Middle frontal gyrus (tissue), 1 donor: ENCODE measurements around the gene ROS1.
A peak's percentile ranks its signal among the peaks of the same experiment; 100 is the strongest.
"Not testable (repeated sequence)": the region's sequence is repeated elsewhere in the genome, so short reads cannot be mapped to it uniquely, and the experiment has no call there.

ENCODE experiments used
- DNase-seq: peaks from one replicate; pipeline ENCODE4 v3.0.0-alpha.2; 2015; ENCODE audit warnings: low spot score; ENCODE audit errors: extremely low spot score

Gene ROS1

GRCh38 chr6:117384659-117385058 lies 41.1 kb downstream of the ROS1 start:
- no peak for DNase-seq

- no peak for DNase-seq
Observed at GRCh38 chr6:117381749-117382148, 44.0 kb downstream of the ROS1 start.

DNA sequence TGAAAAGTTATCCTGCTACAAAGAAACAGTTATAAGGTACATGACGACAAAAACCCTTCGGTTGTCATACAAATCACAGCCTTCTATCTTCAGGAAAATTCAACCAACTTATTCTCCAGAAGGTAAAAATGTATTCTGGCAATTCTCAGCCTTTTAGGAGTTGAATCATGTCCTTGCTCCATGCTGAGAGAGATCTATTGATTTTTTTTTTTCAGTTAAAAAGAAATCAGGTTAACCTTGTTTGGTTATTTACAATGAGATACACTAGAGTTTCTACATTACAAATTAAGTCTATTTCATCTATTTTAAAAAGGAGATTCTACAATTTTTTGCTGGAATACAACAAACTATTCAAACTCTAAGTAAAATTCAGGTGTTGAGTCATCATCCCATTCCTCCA lies 45.4 kb downstream of the ROS1 start:
- no peak for DNase-seq

DNA sequence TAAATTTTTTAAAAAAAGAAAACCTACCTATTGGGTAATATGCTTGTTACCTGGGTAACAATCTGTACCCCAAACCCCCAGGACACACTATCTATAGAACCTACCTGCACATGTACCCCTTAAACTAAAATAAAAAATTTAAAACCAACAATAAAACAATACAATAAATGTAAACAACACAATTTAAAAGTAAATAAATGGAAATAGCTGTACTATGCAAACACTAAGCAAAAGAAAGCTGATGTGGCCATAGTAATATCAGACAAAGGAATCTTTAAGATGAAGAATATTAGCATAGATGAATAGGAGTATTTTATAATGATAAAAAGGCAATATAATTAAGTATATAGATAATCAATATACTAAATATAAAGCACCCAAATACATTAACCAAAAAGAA lies 50.3 kb downstream of the ROS1 start:
- DNase-seq = no peak

GRCh38 chr6:117373211-117373813 lies 52.4 kb downstream of the ROS1 start:
- no peak for DNase-seq

DNA sequence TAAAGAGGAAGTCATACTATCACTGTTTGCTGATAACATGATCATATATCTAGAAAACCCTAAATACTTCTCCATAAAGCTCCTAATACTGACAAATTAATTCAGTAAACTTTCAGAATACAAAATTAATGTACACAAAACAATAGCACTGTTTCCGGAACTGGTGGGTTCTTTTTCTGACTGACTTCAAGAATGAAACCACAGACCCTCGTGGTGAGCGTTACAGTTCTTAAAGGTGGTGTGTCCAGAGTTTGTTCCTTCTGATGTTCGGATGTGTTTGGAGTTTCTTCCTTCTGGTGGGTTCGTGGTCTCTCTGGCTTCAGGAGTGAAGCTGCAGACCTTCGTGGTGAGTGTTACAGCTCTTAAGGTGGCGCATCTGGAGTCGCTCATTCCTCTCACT lies 53.5 kb downstream of the ROS1 start:
- not testable (repeated sequence) for DNase-seq

DNA sequence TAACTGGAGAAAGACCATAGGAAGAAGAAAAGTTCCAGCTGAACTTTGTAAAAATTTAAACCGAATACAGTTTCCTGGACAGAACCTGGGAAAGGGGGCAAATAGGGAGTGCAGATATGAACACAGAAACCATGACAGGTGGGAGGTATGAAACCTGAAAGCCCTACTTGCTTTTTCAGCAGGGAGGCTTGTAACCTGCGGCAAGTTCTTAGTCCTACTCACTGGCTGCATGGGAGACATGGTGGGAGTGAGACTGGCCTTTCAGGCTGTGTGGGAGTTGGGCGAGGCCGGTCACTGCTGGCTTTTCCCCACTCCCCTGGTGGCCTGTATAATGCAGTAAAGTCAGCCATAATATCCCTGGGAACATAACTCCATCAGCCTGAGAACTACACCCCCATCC lies 54.2 kb downstream of the ROS1 start:
- DNase-seq = no peak

- DNase-seq = no peak
Observed at GRCh38 chr6:117359581-117359980, 66.2 kb downstream of the ROS1 start.

GRCh38 chr6:117354671-117355070 lies 71.1 kb downstream of the ROS1 start:
- DNase-seq = no peak

DNA sequence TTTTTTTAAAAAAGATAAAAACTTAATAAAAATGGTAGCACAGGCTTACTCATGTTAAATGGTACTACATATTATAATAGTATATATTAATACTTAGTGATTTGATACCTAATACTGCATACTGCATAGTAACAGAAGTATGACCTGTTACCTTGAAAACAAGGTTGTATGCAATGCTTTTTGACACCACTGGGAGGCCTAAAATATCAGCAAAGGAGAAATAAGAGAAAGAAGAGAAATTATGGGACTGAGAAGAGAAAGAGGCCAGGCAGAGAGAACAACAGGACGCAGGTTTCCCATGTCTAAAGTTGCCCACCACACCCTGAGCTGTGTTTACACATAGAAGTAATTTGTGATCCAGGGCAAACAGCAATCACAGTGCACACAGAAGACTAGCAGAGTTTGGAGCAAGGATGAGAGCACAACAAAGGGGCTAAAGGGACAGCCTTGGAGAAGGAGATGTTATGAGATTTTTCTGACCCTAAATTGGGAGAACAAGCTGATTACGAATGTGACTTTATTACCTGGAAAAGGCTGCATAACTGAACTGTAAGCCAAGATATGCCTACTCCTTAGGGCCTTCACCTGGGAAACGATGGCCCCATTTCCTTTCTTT lies 73.2 kb downstream of the ROS1 start:
- DNase-seq = no peak

DNA sequence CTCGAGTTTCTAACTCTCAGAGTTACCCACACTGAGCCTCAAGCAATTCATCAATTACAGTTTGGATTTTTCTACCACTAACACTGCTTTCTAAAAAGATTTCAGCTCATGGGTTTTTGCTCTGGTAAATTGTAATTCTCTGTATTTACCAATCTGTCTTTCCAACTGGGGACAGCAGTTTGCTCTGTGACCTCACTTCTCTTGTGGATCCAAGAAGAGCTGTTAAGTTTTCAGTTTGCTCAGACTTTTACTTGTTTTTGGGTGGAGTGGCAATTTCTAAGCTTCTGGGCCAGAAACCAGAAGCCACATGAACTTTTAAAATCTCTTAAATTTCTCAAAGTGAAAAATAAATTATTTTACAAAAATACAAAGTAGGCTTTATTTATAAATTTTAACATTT lies 74.2 kb downstream of the ROS1 start:
- no peak for DNase-seq

DNA sequence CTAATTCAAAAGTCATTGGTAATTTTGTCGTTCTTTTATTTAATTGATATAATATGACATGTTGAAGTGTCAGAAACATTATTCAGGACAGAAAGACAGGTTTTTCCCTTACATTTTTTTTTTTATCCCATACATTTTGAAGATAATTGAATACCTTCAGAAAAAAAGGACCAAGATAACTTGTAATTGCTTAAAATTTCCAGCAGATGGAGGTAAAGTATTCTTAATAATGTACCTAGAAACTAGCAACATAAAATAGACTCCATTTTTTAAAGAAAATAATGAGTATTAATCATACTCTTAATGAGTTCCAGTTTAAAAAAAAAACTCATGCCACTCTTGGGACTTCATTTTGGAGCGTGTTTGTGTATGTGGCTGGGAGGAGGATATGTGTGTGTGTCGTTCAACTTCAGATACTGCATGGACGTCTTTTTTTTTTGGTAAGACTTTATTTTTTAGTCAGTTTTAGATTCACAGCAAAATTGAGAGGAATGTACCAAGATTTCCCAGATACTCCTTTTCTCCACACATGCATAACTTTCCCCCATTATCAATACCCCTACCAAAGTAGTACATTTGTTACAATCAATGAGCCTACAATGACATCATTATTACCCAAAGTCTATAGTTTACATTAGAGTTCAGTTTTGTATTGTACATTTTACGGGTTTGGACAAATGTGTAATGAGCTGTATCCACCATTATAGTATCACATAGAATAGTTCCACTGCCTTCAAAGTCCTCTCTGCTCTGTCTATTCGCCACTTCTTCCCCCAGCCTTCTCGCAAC lies 79.4 kb downstream of the ROS1 start:
- peak; percentile 30 for DNase-seq

DNA sequence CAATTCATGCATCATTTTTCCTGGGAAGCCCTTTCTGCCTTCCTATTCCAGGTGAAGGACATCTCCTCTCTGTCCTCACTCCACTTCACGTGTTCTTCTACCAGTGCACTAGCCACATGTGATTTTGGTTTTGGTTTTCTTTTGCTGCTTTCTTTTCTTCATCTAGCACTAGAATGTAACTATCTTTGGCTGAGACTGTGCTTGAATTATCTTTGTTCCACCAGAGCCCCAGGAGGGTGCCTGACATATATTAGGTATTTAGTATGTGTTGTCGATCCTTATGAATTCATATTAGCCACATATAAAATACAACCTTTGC lies 80.5 kb downstream of the ROS1 start:
- no peak for DNase-seq

DNA sequence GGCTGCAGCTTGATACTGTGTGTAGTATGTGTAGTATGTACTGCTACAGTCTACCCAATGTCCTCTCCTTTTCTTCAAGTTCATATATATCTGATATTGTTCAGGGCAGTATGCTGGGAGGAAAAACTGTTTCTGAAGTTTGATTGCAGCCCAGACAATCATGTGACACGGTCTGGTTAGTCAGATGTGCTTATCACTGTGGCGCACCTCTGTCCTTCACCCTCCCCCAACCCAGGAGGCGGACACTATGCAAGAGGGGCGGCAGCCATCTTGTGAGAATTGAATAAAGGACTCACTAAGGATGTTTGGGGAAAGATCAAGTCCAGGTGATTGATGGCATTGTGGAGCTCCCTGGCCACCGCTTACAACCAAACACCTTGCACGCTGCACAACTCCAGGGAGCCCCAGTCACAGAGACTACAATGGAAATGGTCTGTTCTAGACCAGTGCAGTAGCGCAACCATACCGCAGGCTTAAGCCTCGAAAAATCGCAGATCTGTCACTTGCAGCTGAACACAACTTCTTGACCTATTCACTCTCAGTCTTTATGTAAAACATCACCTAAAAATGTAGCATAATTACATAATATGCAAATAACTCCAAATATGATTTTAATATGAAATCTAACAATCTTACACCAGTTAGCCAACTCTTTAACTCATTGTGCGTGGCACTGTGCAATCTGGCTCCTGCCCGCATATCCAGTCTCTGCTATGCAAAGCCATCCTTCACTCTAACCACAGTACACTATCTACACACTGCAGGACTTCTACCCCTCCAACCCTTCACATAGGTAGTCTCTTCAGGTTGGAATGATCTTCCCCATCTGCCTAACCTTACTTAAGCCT lies 81.1 kb downstream of the ROS1 start:
- DNase-seq = no peak

GRCh38 chr6:117338567-117338966 lies 87.2 kb downstream of the ROS1 start:
- DNase-seq = no peak

DNA sequence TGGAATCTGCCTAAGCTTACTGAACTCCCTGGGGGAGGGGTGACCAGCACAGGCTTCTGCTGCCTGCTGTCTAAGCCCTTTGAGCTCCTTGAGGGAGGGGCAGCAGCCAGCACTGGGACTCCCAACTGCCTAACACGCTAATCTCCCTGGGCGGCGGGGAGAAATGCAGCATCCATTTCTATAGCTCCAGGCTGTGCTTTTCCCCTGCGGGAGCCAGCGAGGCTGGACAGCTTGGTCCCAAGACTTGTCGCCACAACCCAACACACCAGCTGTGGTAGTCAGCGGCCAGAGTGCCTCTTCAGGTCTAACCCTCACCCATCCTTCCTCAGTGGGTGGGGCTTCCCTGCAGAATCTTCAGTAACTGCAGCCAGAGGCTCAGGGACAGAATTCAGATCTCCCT lies 95.8 kb downstream of the ROS1 start:
- no peak for DNase-seq

- DNase-seq = no peak
Observed at GRCh38 chr6:117328500-117328899, 97.2 kb downstream of the ROS1 start.

- DNase-seq = no peak
Observed at GRCh38 chr6:117328005-117328389, 97.7 kb downstream of the ROS1 start.

- no peak for DNase-seq
Observed at GRCh38 chr6:117327149-117328004, 98.4 kb downstream of the ROS1 start.

GRCh38 chr6:117326396-117326795 lies 99.3 kb downstream of the ROS1 start:
- no peak for DNase-seq

DNA sequence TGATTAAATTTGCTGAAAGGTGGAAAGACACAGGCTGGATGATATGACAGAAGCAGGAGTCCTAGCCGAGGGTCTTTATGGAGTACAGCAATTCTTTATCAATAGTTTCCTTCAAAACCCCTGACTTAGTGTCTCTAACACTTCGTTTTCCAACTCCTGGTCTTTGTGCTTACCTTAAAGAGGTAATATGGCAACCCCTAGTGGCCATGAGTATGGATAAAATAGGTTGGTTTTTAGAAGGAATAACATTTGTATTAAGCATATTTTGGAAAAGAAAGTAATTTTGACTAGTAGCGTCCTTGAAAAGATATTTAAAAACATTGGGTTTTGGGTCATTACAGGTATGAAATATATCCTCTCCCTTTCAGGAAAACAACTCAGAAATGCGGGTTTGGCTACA lies 108.5 kb downstream of the ROS1 start:
- no peak for DNase-seq
